Thyroid gland (tissue), 4 donors: ENCODE data around the gene ERFL. TPM values are rescaled to one million over a fixed set of nuclear protein-coding genes. Genes with fewer than 3 reads are reported as not detected.

Source experiments
- DNase-seq, 2 donors: peaks; one replicate each; pipeline ENCODE4 v3.0.0-alpha.2; 2019
- H3K27ac ChIP-seq, 3 donors: fragments of 200-600 bp; sonication (generic); 1 replicate in 2 of 3; 2 replicates in 1 of 3; pipeline ENCODE4 v1.5.1; 2016 to 2019; ENCODE audit warnings: mild to moderate bottlenecking in 1 of 3, moderate library complexity in 1 of 3
- H3K27me3 ChIP-seq: fragments of 200-600 bp; sonication (generic); one replicate; pipeline ENCODE4 v1.5.1; 2019
- H3K36me3 ChIP-seq, 2 donors: fragments of 200-600 bp; sonication (generic); one replicate each; pipeline ENCODE4 v1.5.1; 2016 to 2019
- H3K4me1 ChIP-seq, 2 donors: fragments of 200-600 bp; sonication (generic); one replicate each; pipeline ENCODE4 v1.5.1; 2017 to 2019
- H3K4me3 ChIP-seq, 3 donors: fragments of 200-600 bp; sonication (generic); replicated peaks in 1 of 3; 1 replicate in 2 of 3; 2 replicates in 1 of 3; pipeline ENCODE4 v1.5.1; 2016; ENCODE audit warnings: mild to moderate bottlenecking in 1 of 3
- H3K9me3 ChIP-seq: fragments of 200-600 bp; sonication (generic); one replicate; pipeline ENCODE4 v1.5.1; 2017
- CTCF ChIP-seq, 6 experiments: fragments of 200-600 bp in 3 of 6; fragments of 450-650 bp in 3 of 6; sonication (generic) in 3 of 6; IDR thresholded peaks; one replicate each; pipeline ENCODE4 v1.5.1; 2016 to 2019; ENCODE audit warnings: antibody characterized with exemption in 6 of 6, mild to moderate bottlenecking in 2 of 6, inconsistent platforms in 1 of 6, moderate library complexity in 1 of 6
- POLR2A ChIP-seq, 2 donors: fragments of 450-650 bp; IDR thresholded peaks; one replicate each; pipeline ENCODE4 v1.6.1; 2017; ENCODE audit warnings: antibody characterized with exemption in 2 of 2, mild to moderate bottlenecking in 2 of 2, moderate library complexity in 1 of 2
- WGBS, 2 donors: methylation state at CpG; one replicate each; pipeline ENCODE4 v1.1.5; 2017; 5-methylcytosine and 5-hydroxymethylcytosine counted together
- intact Hi-C: fragments of 100-400 bp; cut with DNase I; formaldehyde crosslinking; loops from one replicate; pipeline ENCODE4 v1.15.1; 2023
- total RNA-seq, 4 donors: library from RNA; depleted of rRNA; stranded (reverse); fragments of >200 nt; gene quantifications; one replicate each; pipeline ENCODE4 v1.2.3, GENCODE V29; 2016

ERFL gene
- total RNA-seq, 4 donors from 2014 or later = 0.24 TPM; not detected in 3

GRCh38 chr19:41901707-41902360 lies 26.4 kb downstream of the ERFL start:
- Histone ChIP-seq H3K4me1 (no peaks in the 10 kb centered on the region), H3K27ac (no peak overlapping the region), H3K27me3 (no peaks in the 10 kb centered on the region), H3K9me3 (no peaks in the 10 kb centered on the region), H3K4me3 (no peak overlapping the region), H3K36me3 (peaks cover 66 to 83% of the 10 kb centered on the region in 2 donors)
- WGBS, 2 donors = 92 to 97% methylated on average over 6 to 18 of the region's 21 CpGs
- TF ChIP-seq CTCF (IDR thresholded peaks at IDR 0.05) (no peak), POLR2A (IDR thresholded peaks at IDR 0.05) (no peak)
- intact Hi-C loops = no loop called here
- DNase-seq = no peak

- DNase-seq = no peak
- TF ChIP-seq POLR2A (IDR thresholded peaks at IDR 0.05) = no peak
- no peak for TF ChIP-seq CTCF (IDR thresholded peaks at IDR 0.05)
- no peaks in the 10 kb centered on the region for H3K27me3 ChIP-seq
- intact Hi-C loops = no loop called here
- WGBS, 2 donors = 85 to 93% methylated on average over 8 to 9 of the region's 15 CpGs
- peaks cover 52 to 68% of the 10 kb centered on the region in 2 donors for H3K36me3 ChIP-seq
- H3K4me1 ChIP-seq = no peaks in the 10 kb centered on the region
- no peak overlapping the region for H3K27ac ChIP-seq
- no peaks in the 10 kb centered on the region for H3K9me3 ChIP-seq
- H3K4me3 ChIP-seq = no peak overlapping the region
These were observed 30.0 kb downstream of the ERFL start for GRCh38 chr19:41898235-41898634.

GRCh38 chr19:41897820-41898219 lies 30.4 kb downstream of the ERFL start:
- TF ChIP-seq POLR2A (IDR thresholded peaks at IDR 0.05) (no peak), CTCF (IDR thresholded peaks at IDR 0.05) (no peak)
- Histone ChIP-seq H3K9me3 (no peaks in the 10 kb centered on the region), H3K36me3 (peaks cover 50 to 65% of the 10 kb centered on the region in 2 donors), H3K27me3 (no peaks in the 10 kb centered on the region), H3K27ac (no peak overlapping the region), H3K4me1 (no peaks in the 10 kb centered on the region), H3K4me3 (no peak overlapping the region)
- intact Hi-C loops = no loop called here
- no peak for DNase-seq
- WGBS, 2 donors = 89 to 91% methylated on average over 22 to 24 of the region's 24 CpGs

GRCh38 chr19:41897181-41897580 lies 31.1 kb downstream of the ERFL start:
- intact Hi-C loops = no loop called here
- TF ChIP-seq CTCF (IDR thresholded peaks at IDR 0.05) (no peak), POLR2A (IDR thresholded peaks at IDR 0.05) (no peak)
- Histone ChIP-seq H3K36me3 (peaks cover 50 to 65% of the 10 kb centered on the region in 2 donors), H3K27ac (no peak overlapping the region), H3K4me1 (no peaks in the 10 kb centered on the region), H3K4me3 (no peak overlapping the region), H3K9me3 (no peaks in the 10 kb centered on the region), H3K27me3 (no peaks in the 10 kb centered on the region)
- no peak for DNase-seq
- WGBS, 2 donors = 89 to 97% methylated on average over 3 of the region's 3 CpGs

- no peak overlapping the region for H3K27ac ChIP-seq
- TF ChIP-seq CTCF (IDR thresholded peaks at IDR 0.05) = no peak
- no peak for TF ChIP-seq POLR2A (IDR thresholded peaks at IDR 0.05)
- H3K9me3 ChIP-seq = no peaks in the 10 kb centered on the region
- H3K4me3 ChIP-seq = no peak overlapping the region
- H3K36me3 ChIP-seq = peaks cover 49 to 60% of the 10 kb centered on the region in 2 donors
- no peaks in the 10 kb centered on the region for H3K27me3 ChIP-seq
- intact Hi-C loops = no loop called here
- DNase-seq = no peak
- no peaks in the 10 kb centered on the region for H3K4me1 ChIP-seq
- 86 to 90% methylated on average over 1 of the region's 1 CpG for WGBS, 2 donors
These were observed 31.7 kb downstream of the ERFL start for GRCh38 chr19:41896581-41896942.
